Measurements from ENCODE around the gene NLGN2. TPM values are rescaled to one million over a fixed set of nuclear protein-coding genes. Genes with fewer than 3 reads are reported as not detected.

Gene NLGN2
- total RNA-seq, 1 experiment from 2014 or later = 70.2 TPM

GRCh38 chr17:7370853-7371252, 36.8 kb upstream of the NLGN2 start:
- Histone ChIP-seq H4K8ac (replicated peaks; ENCODE audit: insufficient read length, low read depth, low read length) (no peak overlapping the region), H3K18ac (ENCODE audit: insufficient read length, low read depth, low read length) (no peak overlapping the region), H2AFZ (ENCODE audit: low read length) (no peak overlapping the region), H3K56ac (ENCODE audit: insufficient read length, low read depth, low read length) (no peak overlapping the region), H2BK120ac (ENCODE audit: low read depth, low read length, poor library complexity, severe bottlenecking) (no peak overlapping the region), H3K4ac (ENCODE audit: low read depth, low read length) (no peak overlapping the region), H3K27ac (ENCODE audit: insufficient read length, low read depth, low read length) (no peak overlapping the region), H3K9ac (ENCODE audit: extremely low read depth, insufficient read length, low read length) (no peak overlapping the region), H3K4me1 (ENCODE audit: insufficient read depth, low read length) (peaks cover 5% of the 10 kb centered on the region; the same call in 1 of the 2 replicates), H4K20me1 (ENCODE audit: control insufficient read depth, insufficient read depth, insufficient read length) (no peaks in the 10 kb centered on the region), H3K4me2 (ENCODE audit: insufficient read depth, insufficient read length, low read length) (no peak overlapping the region), H3K23ac (ENCODE audit: insufficient read length, low read depth, low read length) (no peak overlapping the region), H2BK15ac (ENCODE audit: low read depth, low read length) (no peak overlapping the region), H3K23me2 (ENCODE audit: insufficient read length, low read depth, low read length, poor library complexity, severe bottlenecking) (no peaks in the 10 kb centered on the region), H3K27me3 (ENCODE audit: insufficient read depth, low read length) (no peaks in the 10 kb centered on the region), H2BK12ac (ENCODE audit: insufficient read length, low read depth, low read length) (no peak overlapping the region), H3K79me1 (ENCODE audit: insufficient read depth, low read depth, low read length, poor library complexity, severe bottlenecking) (no peaks in the 10 kb centered on the region), H4K5ac (ENCODE audit: insufficient read length, low read depth, low read length) (no peak overlapping the region), H2BK20ac (ENCODE audit: low read depth, low read length, poor library complexity, severe bottlenecking) (no peak overlapping the region), H3K9me3 (ENCODE audit: control insufficient read depth, low read depth, low read length) (no peaks in the 10 kb centered on the region), H2AK5ac (ENCODE audit: insufficient read length, low read length) (no peak overlapping the region), H3K79me2 (ENCODE audit: insufficient read depth, low read length) (no peaks in the 10 kb centered on the region), H3T11ph (ENCODE audit: low read length) (no peak overlapping the region), H2BK5ac (ENCODE audit: insufficient read length, low read length) (no peak overlapping the region), H3K14ac (ENCODE audit: insufficient read depth, low read length) (no peak overlapping the region), H4K91ac (ENCODE audit: insufficient read length, low read depth, low read length) (no peak overlapping the region)
- H3K4me3 Mint-ChIP-seq = no peak overlapping the region
- H3K27me3 Mint-ChIP-seq (ENCODE audit: low read depth) = peaks cover 3% of the 10 kb centered on the region; the same call in 1 of the 2 replicates
- H3K36me3 Mint-ChIP-seq (ENCODE audit: insufficient read depth in 1 of 3, low read depth in 3 of 3) = no peaks in the 10 kb centered on the region
- DNase-seq = no peak
- WGBS (ENCODE audit: extremely low coverage, insufficient read length, low lambda C conversion rate) = no CpG with 5 or more reads among the region's 4 CpGs
- no peak overlapping the region for H3K27ac Mint-ChIP-seq
- H3K9me3 Mint-ChIP-seq = no peaks in the 10 kb centered on the region
- H3K4me1 Mint-ChIP-seq = peaks cover 5 to 24% of the 10 kb centered on the region in 2 experiments
- TF ChIP-seq CTCF (conservative IDR thresholded peaks at IDR 0.05) = no peak
